Astrocyte (in vitro differentiated cells and primary cell): ENCODE data around the gene S100A6.

Source experiments
- EZH2 ChIP-seq: IDR thresholded peaks from 2 replicates; pipeline ENCODE4 v1.6.1; 2012; ENCODE audit warnings: mild to moderate bottlenecking, low read length, inconsistent platforms; ENCODE audit not compliant: insufficient read depth
- TF ChIP-seq, protein P1 (sequence below): IDR thresholded peaks from 2 replicates; pipeline ENCODE4 v1.5.1; 2011; ENCODE audit warnings: low read depth, mild to moderate bottlenecking, inconsistent platforms, low read length, moderate library complexity; ENCODE audit not compliant: insufficient read depth

DNA sequence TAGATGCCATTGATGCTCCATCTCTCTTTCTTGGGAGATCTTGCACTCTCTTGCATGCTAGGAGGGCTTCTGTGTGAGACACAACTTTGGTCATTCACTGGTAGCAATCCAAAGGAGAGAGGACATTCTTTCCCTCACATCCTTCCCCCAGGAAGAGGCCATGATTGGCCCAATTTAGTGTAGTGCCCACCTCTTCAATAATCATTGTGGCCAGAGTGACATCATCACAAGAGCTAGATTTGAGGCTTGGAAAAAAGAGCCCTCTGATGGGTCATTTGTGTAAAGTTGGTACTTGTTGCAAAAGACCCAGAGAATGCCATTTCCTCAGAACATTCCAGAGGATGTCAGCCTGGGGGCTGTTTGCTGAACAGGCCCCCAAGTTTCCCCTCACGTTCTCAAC lies 30.2 kb downstream of the S100A6 start:
- TF ChIP-seq EZH2, result no peak
- TF ChIP-seq, protein P1, sequence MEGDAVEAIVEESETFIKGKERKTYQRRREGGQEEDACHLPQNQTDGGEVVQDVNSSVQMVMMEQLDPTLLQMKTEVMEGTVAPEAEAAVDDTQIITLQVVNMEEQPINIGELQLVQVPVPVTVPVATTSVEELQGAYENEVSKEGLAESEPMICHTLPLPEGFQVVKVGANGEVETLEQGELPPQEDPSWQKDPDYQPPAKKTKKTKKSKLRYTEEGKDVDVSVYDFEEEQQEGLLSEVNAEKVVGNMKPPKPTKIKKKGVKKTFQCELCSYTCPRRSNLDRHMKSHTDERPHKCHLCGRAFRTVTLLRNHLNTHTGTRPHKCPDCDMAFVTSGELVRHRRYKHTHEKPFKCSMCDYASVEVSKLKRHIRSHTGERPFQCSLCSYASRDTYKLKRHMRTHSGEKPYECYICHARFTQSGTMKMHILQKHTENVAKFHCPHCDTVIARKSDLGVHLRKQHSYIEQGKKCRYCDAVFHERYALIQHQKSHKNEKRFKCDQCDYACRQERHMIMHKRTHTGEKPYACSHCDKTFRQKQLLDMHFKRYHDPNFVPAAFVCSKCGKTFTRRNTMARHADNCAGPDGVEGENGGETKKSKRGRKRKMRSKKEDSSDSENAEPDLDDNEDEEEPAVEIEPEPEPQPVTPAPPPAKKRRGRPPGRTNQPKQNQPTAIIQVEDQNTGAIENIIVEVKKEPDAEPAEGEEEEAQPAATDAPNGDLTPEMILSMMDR, result no peak
